NCI-H748 (cell line): ENCODE results near the gene ANXA2.
"Not testable (repeated sequence)": the region's sequence is repeated elsewhere in the genome, so short reads cannot be mapped to it uniquely, and the experiment has no call there.

Experiments used
- DNase-seq: peaks from one replicate; lab custom pipeline; 2025; ENCODE audit not compliant: unreplicated experiment; lab: John Stamatoyannopoulos, UW

The ANXA2 gene

DNA sequence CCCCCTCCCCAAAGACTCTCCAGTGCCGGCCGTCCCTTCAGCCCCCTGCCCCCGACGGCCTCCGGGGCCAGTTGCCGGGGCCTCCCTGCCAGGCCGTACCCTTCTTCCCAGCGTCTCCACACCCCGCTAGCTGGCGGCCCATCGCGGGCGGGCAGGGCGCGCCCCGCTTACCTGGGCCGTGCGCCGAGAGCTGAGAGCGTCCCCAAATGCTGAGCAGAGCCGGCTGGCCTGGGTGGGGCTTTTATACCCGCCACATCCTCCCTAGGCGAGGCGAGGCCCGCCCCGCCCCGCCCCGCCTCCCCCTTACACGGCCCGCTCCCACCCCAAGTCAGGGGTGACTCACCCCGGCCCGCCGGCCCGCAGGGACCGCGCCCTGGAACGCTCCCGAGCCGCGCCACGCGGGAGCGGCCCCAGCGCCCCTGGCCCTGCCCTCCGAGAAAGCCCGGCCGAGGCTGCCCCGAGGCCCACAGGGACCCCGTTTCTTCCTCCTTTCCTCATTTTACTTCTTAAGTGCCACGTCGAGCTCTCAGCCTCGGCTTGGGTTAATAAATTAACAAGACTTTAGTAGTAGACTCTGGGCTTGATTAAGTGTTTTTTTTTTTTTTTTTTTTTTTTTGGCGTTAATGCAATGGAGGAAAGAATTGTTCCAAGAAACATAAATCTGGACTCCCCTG lies at the start of gene ANXA2:
ANXA2 (minus strand) TSS at position 215 of the 674 bp plus-strand sequence. CDS start 11,911 bp downstream, outside the sequence.
- peak; percentile 35 for DNase-seq

DNA sequence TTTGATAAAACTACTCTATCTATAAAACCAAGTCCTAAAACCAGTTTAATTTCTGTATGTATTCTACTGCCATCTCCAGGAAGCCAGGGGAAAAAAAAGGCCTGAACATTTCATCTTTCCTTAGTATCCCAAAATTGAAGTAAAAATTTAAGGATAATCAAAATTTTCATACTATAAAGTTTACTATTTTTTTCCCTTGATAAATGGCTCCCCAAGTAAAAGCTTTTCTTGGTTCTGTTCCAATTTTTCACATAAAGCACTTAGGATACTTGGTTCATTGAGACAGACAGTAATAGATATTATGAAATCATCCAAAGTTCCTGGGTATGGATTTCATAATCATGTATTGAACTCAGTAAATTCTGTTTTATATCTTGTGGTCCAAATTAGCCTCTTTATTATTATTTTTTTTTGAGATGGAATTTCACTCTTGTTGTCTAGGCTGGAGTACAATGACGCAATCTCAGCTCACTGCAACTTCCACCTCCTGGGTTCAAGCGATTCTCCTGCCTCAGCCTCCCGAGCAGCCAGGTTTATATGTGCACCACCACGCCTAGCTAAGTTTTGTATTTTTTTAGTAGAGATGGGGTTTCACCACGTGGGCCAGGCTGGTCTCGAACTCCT lies 46.6 kb upstream of the ANXA2 start:
- DNase-seq = no peak

- no peak for DNase-seq
Observed at GRCh38 chr15:60442763-60443162, 45.0 kb upstream of the ANXA2 start.

GRCh38 chr15:60442031-60442650 lies 44.4 kb upstream of the ANXA2 start:
- DNase-seq = no peak

GRCh38 chr15:60441331-60441730 lies 43.5 kb upstream of the ANXA2 start:
- no peak for DNase-seq

- DNase-seq = no peak
Observed at GRCh38 chr15:60438646-60439045, 40.9 kb upstream of the ANXA2 start.

DNA sequence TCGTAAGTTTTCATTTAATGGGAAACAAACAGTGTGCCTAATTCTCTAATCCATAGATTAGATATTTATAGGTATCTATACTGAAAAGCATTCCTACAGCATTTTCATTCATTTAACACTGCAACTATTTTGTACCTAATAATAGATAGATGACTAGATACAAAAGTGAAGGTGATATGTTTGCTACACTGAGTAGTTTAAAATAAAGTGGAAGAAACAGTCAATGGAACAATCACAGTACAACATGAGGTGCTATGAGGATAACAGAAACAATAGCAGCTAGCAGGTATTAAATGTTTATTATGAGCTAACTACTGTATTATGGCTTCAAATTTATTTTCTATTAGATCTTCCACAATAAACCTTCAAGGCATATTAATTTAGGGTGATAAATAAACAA lies 31.1 kb upstream of the ANXA2 start:
- no peak for DNase-seq

DNA sequence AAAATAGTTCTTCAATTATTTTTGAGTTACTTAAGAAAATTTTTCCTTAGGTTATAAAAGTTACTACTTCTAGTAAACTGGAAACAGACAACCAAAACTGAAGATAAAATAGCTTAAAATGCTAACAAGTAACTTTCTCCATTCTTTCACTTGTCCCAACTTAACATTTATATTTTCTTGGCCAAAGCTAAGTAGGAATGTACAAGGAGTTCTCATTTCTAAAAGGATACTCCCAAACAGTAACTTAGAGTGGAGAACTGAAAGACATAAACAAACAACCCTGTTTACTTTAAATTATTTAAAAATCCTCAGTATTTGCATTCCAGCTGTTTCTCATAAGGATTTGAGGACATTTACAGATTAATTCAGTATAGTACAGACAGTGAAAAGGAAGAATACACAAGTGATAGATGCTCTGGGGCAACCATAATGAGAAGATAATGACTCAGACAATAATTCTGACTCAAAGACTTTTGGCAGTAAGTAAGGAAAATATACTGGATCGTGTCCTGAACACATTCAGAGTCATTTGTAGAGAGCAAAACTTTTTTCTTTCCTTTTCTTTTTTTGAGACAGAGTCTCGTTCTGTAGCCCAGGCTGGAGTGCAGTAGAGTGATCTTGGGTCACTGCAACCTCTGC lies 29.2 kb upstream of the ANXA2 start:
- DNase-seq = no peak

- DNase-seq = no peak
Observed at GRCh38 chr15:60425461-60425860, 27.7 kb upstream of the ANXA2 start.

GRCh38 chr15:60424006-60424405 lies 26.2 kb upstream of the ANXA2 start:
- no peak for DNase-seq

DNA sequence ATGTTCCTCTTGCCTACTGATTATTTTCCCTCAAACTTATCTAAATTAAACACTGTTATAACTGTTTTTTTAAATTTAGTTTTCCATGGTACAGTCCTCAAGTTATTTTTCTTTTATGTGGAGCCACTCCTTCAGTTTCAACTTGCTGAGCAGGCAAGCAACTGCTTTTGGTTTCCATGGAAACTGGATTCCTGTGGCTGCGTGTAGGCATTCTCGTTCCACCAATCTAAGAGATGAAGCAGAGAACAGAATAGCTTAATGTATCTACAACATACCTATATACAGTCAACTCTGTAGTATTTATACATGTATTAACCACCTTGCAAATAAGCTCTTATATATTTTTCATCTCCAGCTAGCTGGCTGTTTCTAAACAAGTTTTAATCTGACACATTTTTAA lies 25.8 kb upstream of the ANXA2 start:
- DNase-seq = peak; percentile 8

GRCh38 chr15:60421544-60421943 lies 23.8 kb upstream of the ANXA2 start:
- no peak for DNase-seq

- DNase-seq = no peak
Observed at GRCh38 chr15:60420203-60420716, 22.5 kb upstream of the ANXA2 start.

DNA sequence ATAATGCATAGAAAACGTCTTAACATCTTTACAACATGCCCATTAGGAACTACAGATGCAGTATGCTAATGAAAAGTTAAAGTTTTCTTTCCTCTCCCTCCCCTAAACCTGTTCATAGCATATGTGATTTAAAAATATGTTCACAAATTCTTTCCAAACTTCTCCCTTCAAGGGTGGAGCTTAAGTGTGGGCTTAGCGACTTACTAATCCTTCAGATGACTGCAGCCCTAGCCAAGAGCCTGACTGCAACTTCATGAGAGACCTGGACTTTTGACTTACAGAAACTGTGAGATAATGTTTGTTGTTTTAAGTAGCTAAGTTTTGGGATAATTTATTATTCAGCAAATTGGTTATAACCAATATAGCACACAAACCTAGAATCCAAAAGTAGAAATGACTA lies 22.0 kb upstream of the ANXA2 start:
- no peak for DNase-seq

DNA sequence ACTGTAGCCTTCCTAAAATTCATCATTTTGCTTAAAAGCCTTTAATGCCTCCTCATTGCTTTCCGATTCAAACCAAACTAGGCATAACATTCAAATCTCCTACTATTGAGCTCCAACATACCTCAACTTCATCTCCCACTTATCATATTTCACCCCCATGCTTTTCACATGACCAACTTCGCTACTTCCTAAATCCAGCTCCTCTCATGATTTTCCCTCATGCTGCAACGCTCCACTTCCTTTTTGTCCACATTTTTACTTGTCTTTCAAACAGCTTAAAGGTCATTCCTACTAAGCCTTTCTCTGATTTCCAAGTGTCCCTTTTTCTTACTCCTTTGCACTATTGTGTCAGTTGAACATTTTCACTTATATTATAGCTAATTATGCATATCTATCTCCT lies 20.3 kb upstream of the ANXA2 start:
- DNase-seq = no peak

DNA sequence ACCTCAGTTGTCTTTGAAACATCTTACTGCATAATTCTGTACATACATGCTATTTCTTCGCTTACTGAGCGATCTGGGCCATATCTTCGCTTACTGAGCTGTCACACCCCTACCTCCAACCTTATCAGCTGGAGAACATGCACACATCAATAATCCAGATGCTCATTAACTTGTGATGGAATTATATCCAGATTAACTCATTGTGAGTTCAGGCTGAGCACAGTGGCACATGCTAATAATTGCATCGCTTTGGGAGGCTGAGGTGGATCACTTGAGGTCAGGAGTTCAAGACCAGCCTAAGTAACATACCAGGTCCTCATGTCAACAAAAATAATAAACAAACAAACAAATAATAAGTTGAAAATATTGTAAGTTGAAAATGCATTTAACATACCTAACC lies 19.3 kb upstream of the ANXA2 start:
- DNase-seq = no peak

- no peak for DNase-seq
Observed at GRCh38 chr15:60416484-60416883, 18.7 kb upstream of the ANXA2 start.

DNA sequence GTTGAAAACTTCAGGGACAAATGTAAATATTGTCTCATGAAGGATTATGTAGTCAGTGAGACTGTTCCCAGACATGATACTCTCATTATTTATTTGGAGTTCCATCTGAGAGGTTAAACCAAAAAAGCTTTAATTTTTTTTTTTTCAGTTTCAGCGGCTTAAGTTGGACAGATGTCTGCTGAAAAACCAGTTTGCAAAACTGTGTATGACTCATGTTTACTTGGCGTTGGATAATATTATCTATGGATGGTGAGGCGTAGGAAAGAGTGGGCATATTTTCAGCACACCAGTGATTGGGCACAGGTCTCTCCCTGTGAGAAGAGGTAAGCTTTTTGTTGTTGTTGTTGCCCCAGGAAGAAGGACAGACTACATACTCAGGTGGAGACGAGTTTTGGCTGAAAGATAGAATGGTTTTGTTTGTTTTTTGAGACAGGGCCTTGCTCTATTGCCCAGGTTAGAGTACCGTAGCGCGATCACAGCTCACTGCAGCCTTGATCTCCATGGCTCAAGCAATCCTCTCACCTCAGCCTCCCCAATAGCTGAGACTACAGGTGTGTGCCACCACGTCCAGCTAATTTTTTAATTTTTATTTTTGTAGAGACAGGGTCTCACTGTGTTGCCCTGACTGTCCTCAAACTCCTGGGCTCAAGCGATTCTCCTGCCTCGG lies 16.4 kb upstream of the ANXA2 start:
- no peak for DNase-seq

- DNase-seq = no peak
Observed at GRCh38 chr15:60413231-60413824, 15.5 kb upstream of the ANXA2 start.

DNA sequence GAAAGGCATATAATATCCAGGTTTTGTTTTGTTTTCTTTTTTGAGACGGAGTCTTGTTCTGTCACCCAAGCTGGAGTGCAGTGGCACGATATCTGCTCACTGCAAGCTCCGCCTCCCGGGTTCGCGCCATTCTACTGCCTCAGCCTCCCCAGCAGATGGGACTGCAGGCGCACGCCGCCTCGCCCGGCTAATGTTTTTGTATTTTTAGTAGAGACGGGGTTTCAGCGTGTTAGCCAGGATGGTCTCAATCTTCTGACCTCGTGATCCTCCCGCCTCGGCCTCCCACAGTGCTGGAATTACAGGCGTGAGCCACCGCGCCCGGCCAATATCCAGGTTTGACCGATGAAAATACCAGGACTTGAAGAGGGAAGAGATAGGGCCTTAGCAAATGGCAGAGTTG lies 15.0 kb upstream of the ANXA2 start:
- DNase-seq = not testable (repeated sequence)
